Hippocampal formation (tissue), 2 donors: ENCODE measurements around the gene PLAA.

ENCODE experiments used
- DNase-seq, 2 donors: peaks; one replicate each; lab custom pipeline; 2025; lab: John Stamatoyannopoulos, UW

Gene PLAA

DNA sequence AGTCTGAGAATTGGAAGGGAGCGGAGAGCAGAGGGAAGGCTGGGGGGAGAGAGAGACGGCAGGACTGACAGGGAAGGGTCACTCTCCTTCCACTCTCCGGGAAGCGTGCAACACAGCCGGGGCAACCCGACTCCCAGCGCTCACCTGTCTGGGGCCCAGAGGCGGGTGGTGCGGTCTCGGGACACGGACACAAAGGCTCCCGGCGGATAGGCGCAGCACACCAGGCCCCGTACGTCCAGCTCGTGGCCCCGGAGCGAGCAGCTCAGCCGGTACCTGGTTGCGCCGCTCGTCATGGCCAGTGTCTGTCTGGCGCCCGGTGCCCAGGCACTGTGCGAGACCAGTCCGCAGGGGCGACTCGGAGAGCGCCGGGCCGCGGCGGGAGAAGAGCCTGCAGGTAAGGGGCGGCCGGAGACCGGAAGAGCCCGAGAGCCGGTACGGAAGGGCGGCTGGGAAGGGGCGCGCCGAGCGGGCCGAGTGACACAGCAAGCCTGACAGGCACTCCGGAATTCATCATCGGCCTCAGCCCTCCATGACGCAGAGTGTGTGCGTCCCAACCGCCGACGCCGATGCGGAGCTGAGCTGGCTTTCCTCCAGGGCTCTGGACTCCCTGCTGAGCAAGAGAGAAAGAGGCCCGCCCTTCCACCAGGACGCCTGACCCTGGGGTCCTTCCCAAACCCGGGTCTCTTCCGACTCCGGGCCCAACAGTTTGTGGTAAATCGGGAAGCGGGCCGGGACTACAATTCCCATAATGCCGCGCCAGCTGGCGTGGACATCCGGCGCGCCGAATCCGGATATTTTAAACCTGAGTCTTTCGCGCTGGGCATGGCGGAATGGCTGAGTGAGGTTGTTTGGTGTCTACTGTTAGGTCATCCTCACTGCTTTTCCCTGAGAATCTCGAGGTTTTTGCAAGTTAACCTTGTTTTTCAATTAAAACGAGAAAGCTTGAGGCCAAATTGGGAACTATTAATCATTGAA lies at the start of gene PLAA:
TSS of gene PLAA (minus strand) at position 490 of the 975 bp plus-strand sequence. CDS start at position 293, 197 bp downstream.
- peak; percentile 89 to 93 for DNase-seq

DNA sequence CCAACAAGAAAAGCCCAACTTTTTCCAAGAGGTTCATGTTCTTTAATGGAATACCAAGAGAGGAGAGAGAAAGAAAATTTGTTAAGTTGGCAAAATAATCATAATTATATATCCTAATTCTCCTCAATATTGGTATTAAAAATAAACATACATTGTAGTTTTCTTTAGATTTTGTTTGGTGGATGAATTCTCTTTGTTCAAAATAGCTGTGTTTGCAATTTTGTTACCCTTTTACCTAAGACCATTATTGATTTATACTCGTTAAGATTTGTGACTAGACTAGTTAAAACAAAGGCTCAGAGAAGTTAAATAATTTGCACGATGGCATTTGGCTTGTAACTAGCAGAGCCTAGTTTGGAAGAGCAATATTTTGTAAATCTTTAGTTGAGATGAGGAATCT lies 48.8 kb upstream of the PLAA start:
- DNase-seq, result no peak

- no peak for DNase-seq
Observed at GRCh38 chr9:26983340-26983739, 36.3 kb upstream of the PLAA start.

- no peak for DNase-seq
Observed at GRCh38 chr9:26975728-26976707, 29.0 kb upstream of the PLAA start.

DNA sequence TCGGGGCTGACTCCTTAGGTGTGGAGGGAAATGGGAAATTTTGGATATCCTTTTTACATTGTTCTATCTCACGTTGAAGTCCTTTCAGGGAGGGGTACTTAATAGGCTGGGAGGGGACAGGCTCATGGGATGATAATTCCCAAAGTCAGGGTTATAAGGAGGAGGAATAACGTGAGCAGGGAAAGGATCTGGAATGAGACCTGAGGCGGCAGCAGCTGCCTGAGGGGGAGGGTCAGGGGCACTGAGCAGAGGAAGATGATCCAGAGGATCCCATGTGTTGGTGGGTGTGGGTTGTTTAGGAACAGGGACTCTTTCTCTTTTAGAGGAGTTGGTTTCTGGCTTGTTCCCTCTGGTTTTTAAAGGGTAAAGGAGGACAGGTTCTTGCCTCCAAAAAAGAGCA lies 27.9 kb upstream of the PLAA start:
- no peak for DNase-seq

- DNase-seq, result no peak
Observed at GRCh38 chr9:26973989-26974388, 26.9 kb upstream of the PLAA start.

DNA sequence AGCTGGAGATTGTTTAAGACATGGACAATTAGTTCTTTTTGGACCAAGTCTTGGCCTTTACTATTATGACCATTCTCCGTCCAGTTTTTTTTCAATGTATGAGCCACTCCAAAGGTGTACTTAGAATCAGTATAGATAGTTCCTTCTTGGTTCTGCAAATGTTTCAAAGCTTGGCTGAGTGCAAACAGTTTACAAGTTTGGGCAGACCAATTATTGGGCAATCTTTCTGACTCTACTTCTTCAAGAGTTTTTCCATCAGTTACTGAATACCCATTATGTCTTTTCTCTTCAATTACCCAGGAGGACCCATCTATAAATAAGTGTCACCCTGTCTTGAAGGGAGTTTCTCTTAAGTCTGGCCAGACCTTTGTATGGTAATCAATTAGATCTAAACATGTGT lies 24.7 kb upstream of the PLAA start:
- DNase-seq, result no peak

DNA sequence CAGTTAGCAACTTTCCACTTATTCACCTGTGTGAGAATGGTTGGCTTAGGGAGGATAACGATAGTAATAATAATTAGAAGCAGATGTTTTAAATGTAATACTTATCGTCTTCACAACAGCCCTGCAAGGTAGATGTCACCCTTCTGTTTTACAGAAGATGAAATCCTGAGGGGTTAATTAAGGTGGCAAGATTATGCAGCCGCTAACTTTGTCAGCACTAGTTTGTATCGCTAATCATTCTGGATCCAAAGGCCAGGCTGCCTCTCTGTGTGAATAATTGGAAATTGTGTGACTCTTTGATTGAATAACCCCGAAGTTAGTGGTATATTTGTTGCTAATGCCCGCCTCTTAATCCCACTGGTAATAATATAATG lies 9.8 kb upstream of the PLAA start:
- no peak for DNase-seq

DNA sequence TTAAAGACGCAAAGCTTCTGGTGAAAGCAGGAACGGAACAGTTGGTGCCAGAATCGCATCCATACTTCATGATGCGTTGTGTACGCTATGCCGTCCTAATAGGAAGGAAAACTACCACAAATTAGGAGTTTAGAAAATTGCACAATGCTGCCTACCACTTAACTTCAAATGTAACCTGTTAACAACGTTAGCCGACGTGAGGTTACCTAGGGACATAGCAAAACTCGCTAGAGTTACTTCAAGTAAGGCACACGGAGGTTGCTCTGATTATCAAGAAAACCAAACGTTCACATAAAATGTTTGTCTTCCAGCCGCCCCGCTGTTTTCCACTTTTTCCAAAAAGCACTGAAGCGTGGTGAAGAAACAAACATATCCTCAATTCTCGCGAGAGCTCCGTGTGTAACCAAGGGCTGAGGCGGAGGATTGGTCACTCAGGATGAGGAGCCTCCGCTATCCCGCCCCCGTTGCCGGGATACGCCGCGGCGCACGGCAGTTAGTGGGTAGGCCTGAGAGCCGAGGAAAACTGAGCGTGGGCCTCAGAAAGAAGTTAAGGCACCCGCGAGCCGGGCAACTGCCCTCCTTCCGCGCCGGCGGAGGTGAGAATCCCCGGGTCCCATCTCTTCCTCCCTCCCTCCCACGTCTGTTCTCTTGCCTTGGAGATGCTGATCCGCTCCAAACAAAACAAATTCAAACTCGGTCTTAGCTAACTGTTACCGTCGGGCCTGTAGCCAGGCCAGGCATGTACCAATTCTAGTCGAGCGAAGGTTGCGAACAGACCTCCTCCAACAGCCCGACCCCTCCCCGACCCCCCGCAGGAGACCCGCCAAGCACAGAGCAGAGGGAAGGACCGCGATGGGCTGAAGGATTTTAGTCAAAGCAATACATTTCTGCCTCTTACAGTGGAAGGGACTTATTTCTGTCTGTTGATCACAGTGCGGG lies 9.1 kb upstream of the PLAA start, which contains the start of gene IFT74:
TSS of gene IFT74 (plus strand) at position 492 of the 939 bp plus-strand sequence. CDS start 5,556 bp downstream, outside the sequence.
- DNase-seq, result peak; percentile 90 to 99

GRCh38 chr9:26955222-26955903 lies 8.3 kb upstream of the PLAA start:
- peak in 1 of 2 donors; percentile 38 for DNase-seq

DNA sequence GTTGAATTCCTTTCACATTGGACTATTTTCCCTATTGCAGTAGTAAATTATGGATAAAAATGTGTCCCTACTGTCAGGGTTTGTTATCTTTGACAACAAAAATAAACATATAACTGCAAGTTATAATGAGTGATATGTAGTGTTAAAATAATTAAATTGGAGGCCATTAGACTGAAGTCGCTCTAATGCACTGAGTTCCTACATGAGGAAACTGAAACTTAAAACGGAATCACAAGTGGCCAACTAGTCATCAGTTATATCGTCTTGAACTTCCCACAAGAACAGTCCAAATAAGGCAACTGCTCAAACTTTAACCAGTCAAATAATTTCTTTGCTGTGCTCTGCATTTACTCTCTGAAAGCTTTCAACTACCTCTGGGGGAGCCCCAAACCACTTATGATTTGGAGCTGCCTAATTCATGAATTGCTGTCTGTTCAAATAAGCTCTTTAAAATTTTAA lies 7.0 kb upstream of the PLAA start:
- no peak for DNase-seq

DNA sequence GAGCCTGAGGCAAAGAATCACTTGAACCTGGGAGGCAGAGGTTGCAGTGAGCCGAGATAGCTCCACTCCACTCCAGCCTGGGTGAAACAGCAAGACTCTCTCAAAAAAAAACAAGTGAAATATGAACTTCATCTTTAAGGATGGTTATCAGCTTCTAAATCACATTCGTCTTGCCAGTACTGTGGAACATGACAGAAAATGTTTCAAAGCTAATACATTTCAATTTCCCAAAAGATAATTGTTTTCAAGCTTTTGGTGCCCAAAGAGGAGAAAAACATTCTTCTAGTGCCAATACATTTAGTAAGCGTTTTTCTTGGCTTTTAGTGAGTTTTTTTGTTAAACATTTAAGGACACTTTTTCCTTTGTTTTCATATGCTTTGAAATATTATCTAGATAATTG lies 4.8 kb upstream of the PLAA start:
- DNase-seq, result no peak

GRCh38 chr9:26950521-26950920 lies 3.5 kb upstream of the PLAA start:
- no peak for DNase-seq

DNA sequence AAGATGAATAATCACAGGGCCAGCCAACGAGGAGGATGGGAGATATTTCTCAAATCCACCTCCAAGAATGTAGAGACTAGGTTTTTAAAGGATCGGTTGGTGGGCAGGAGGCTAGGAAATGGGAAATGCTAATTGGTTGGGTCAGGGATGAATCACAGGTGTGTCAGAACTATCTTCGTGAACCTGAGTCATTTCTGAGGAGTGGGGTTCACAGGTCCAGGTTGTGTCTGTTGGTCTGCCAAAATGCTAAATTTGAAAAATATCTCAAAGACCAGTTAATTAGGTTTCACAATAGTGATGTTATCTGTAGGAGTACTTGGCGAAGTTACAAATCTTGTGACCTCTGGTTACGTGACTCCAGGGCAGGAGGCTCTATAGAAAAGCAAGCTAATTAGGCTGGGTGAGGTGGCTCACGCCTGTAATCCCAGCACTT lies 2.6 kb upstream of the PLAA start:
- DNase-seq, result no peak

DNA sequence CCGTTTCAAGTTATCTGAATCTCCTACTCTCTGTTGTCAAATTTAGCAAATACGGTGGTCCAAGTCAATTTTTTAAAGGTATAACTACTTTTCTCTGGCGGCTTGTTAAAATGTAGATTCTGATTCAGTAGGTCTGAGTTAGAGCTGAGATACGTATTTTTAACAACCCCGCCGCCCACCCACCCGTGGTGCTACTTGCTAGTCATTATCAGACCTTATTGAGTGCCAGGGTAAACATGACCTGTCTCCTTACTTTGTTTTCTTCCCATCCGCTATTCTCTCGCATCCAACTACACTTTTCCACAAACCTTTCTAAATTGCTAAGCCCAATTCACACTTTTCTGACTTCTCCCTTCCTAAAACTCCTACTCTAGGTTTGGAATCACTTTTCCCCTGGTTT lies 694 bp upstream of the PLAA start:
- no peak for DNase-seq

DNA sequence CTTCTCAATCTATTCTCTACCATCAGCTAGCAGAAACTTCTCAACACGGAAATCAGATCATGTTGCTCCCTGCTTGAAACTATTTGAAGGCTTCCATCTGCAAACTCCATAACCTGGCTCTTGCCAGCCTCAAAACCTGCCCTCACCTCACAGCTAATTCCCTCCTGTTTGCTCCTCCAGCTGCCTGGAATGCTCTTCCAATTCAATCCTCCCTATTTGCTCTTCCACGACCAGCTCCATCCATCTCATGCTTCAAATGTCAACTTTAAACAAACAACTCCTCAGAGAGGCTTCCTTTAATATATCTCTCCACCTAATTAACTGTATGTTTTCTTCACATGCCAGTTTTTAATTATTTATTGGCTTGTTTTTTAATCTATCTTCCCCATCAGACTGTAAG lies 1.5 kb downstream of the PLAA start:
- no peak for DNase-seq

DNA sequence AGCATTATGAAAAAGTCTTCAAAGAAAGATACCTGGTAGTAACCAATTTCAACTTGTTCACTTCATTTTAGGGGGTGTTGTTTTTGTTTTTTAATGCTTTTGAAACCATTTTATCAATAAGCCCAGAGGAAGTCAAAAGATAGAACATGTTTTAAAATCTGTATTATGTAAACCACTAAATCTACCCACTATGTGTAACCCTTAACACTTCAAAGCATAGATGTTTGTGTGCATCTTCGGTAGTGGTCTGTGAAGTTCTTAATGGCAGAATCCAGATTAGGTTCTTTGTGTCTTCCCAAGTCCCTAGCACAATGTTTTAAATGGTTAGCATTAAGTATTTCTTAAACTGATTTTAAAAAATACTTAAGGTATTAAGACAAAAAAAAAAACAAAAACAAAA lies 6.3 kb downstream of the PLAA start:
- no peak for DNase-seq

DNA sequence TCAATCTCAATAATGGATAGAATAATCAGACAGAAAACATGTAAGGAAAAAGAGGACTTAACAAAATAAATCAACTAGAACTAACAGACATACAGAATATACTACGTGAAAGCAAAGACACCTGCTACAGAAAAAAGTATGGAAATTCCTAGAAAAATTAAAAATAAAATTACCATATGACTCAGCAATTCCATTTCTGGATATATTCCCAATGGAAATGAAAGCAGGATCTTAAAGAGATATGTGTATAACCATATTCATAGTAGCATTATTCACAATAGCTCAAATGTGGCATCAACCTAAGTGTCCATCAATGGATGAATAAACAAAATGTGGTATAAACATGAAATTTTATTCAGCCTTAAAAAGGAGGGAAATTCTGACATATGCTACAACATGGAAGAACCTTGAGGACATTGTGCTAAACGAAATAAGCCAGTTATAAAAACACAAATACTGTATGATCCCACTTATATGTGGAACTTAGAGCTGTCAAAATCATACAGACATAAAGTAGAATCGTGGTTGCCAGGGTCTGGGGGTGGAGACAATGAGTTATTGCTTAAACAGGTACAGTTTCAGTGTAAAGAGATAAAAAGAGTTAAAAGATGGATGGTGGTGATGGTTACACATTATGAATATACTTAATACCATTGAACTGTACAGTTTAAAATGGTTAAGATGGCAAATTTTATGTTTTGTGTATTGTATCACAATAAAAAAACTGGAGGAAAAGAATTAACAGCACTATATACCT lies 6.9 kb downstream of the PLAA start:
- DNase-seq, result no peak

- no peak for DNase-seq
Observed at GRCh38 chr9:26937816-26938371, 9.1 kb downstream of the PLAA start.
